22Rv1 (cell line): ENCODE data around the gene JPT1.

ENCODE experiments used
- ZFX ChIP-seq: fragments of 450-650 bp; IDR thresholded peaks from 2 replicates; pipeline ENCODE4 v1.6.1; 2017; ENCODE audit warnings: antibody characterized with exemption, borderline replicate concordance
- TF ChIP-seq, protein P1 (sequence below): fragments of 450-650 bp; IDR thresholded peaks from 2 replicates; pipeline ENCODE4 v1.5.1; 2017; ENCODE audit warnings: mild to moderate bottlenecking

DNA sequence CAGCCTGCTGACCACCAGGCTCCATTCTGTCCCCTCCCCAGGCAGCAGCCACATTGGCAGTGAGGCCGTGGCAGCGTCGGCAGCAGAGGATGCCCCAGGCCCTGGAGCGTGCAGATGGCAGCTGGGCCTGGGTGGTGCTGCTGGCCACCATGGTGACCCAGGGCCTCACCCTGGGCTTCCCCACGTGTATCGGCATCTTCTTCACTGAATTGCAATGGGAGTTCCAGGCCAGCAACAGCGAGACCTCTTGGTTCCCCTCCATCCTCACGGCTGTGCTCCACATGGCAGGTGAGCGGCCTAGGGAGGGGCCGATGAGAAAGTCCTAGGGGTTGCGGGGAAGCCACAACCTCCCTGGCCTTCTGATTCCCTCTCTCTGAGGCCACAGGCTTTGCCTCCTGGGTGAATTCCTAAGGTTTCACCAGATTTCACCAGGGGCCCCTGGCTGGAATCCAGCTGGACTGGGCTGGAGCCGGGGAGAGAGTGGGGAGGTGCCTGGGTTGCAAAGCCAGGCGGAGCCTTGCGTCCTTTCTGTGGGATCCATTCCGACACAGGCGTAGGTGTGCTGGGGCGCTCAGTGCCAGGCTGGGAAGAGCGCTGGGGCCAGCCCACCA, 60.7 kb downstream of the JPT1 start:
- TF ChIP-seq, protein P1, sequence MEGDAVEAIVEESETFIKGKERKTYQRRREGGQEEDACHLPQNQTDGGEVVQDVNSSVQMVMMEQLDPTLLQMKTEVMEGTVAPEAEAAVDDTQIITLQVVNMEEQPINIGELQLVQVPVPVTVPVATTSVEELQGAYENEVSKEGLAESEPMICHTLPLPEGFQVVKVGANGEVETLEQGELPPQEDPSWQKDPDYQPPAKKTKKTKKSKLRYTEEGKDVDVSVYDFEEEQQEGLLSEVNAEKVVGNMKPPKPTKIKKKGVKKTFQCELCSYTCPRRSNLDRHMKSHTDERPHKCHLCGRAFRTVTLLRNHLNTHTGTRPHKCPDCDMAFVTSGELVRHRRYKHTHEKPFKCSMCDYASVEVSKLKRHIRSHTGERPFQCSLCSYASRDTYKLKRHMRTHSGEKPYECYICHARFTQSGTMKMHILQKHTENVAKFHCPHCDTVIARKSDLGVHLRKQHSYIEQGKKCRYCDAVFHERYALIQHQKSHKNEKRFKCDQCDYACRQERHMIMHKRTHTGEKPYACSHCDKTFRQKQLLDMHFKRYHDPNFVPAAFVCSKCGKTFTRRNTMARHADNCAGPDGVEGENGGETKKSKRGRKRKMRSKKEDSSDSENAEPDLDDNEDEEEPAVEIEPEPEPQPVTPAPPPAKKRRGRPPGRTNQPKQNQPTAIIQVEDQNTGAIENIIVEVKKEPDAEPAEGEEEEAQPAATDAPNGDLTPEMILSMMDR: no peak
- TF ChIP-seq ZFX: no peak
